Neuronal stem cell (in vitro differentiated cells): ENCODE results near the gene CDIP1.

ENCODE experiments used
- DNase-seq: peaks from one replicate; pipeline ENCODE4 v3.0.0-alpha.2; 2013; ENCODE audit warnings: low spot score
- H2AFZ ChIP-seq: one replicate; pipeline ENCODE4 v1.6.1; 2013; ENCODE audit warnings: mild to moderate bottlenecking, low read length, inconsistent platforms
- H2AK5ac ChIP-seq: 2 replicates; pipeline ENCODE4 v1.6.1; 2013; ENCODE audit warnings: low read depth, mild to moderate bottlenecking, inconsistent platforms, low read length, moderate library complexity, mixed read lengths
- H2BK120ac ChIP-seq: 2 replicates; pipeline ENCODE4 v1.6.1; 2013; ENCODE audit warnings: low read depth, mild to moderate bottlenecking, inconsistent platforms, low read length, moderate library complexity, mixed read lengths
- H2BK12ac ChIP-seq: one replicate; pipeline ENCODE4 v1.6.1; 2013; ENCODE audit warnings: low read length, inconsistent platforms
- H2BK15ac ChIP-seq: 2 replicates; pipeline ENCODE4 v1.6.1; 2013; ENCODE audit warnings: mild to moderate bottlenecking, low read length, inconsistent platforms, mixed read lengths
- H2BK5ac ChIP-seq: one replicate; pipeline ENCODE4 v1.6.1; 2013; ENCODE audit warnings: inconsistent platforms, mild to moderate bottlenecking, low read length, moderate library complexity
- H3K14ac ChIP-seq: one replicate; pipeline ENCODE4 v1.6.1; 2013; ENCODE audit warnings: low read length, inconsistent platforms
- H3K18ac ChIP-seq: 2 replicates; pipeline ENCODE4 v1.6.1; 2013; ENCODE audit warnings: low read length, inconsistent platforms
- H3K23ac ChIP-seq: 2 replicates; pipeline ENCODE4 v1.6.1; 2013; ENCODE audit warnings: low read depth, mild to moderate bottlenecking, mixed read lengths, low read length, inconsistent platforms; ENCODE audit not compliant: poor library complexity
- H3K27ac ChIP-seq: replicated peaks from 3 replicates; pipeline ENCODE4 v1.5.1; 2013; ENCODE audit warnings: low read length, inconsistent platforms
- H3K27me3 ChIP-seq, 3 experiments: 2 replicates each; pipeline ENCODE4 v1.6.1; 2013; ENCODE audit warnings: low read length in 3 of 3, mild to moderate bottlenecking in 2 of 3, inconsistent platforms in 1 of 3, low read depth in 1 of 3, mixed read lengths in 1 of 3, moderate library complexity in 1 of 3; ENCODE audit not compliant: control insufficient read depth in 3 of 3, insufficient read depth in 3 of 3
- H3K36me3 ChIP-seq, 2 donors: replicated peaks in 1 of 2; 2 replicates each; pipeline ENCODE4 v1.6.1; 2013; ENCODE audit warnings: low read length in 2 of 2; ENCODE audit not compliant: control insufficient read depth in 2 of 2, insufficient read depth in 2 of 2
- H3K4ac ChIP-seq: 2 replicates; pipeline ENCODE4 v1.6.1; 2013; ENCODE audit warnings: inconsistent platforms, mild to moderate bottlenecking, low read length, moderate library complexity
- H3K4me1 ChIP-seq, 2 donors: 1 replicate in 1 of 2; 2 replicates in 1 of 2; pipeline ENCODE4 v1.6.1; 2013; ENCODE audit warnings: low read length in 2 of 2, low read depth in 1 of 2; ENCODE audit not compliant: control insufficient read depth in 2 of 2, insufficient read depth in 1 of 2
- H3K4me2 ChIP-seq: one replicate; pipeline ENCODE4 v1.6.1; 2013; ENCODE audit warnings: mild to moderate bottlenecking, low read length, inconsistent platforms; ENCODE audit not compliant: insufficient read depth, poor library complexity, severe bottlenecking
- H3K4me3 ChIP-seq, 2 donors: 2 replicates each; pipeline ENCODE4 v1.5.1; 2013; ENCODE audit warnings: low read length in 2 of 2, mild to moderate bottlenecking in 2 of 2, inconsistent platforms in 1 of 2, moderate library complexity in 1 of 2
- H3K79me1 ChIP-seq: one replicate; pipeline ENCODE4 v1.6.1; 2013; ENCODE audit warnings: low read depth, mild to moderate bottlenecking, inconsistent platforms, low read length, moderate library complexity
- H3K9ac ChIP-seq: one replicate; pipeline ENCODE4 v1.6.1; 2013; ENCODE audit warnings: mild to moderate bottlenecking, low read depth, low read length, inconsistent platforms; ENCODE audit not compliant: poor library complexity
- H3K9me3 ChIP-seq, 2 donors: replicated peaks in 1 of 2; 2 replicates each; pipeline versions ENCODE3 to v1.6.1; 2013; ENCODE audit warnings: low read length in 2 of 2, mild to moderate bottlenecking in 2 of 2, inconsistent platforms in 1 of 2, low read depth in 1 of 2, mixed read lengths in 1 of 2, moderate library complexity in 1 of 2; ENCODE audit not compliant: control insufficient read depth in 2 of 2, insufficient read depth in 1 of 2
- H4K8ac ChIP-seq: one replicate; pipeline ENCODE4 v1.6.1; 2013; ENCODE audit warnings: low read depth, mild to moderate bottlenecking, inconsistent platforms, low read length, moderate library complexity
- H4K91ac ChIP-seq: one replicate; pipeline ENCODE4 v1.6.1; 2013; ENCODE audit warnings: low read length, low read depth, mild to moderate bottlenecking, inconsistent platforms; ENCODE audit not compliant: poor library complexity
- WGBS, 2 donors: extraction: QIAGEN DNeasy Blood & Tissue Kit; methylation state at CpG; one replicate each; pipeline ENCODE4 v1.1.7; 2013; ENCODE audit warnings: missing lambda C conversion rate in 2 of 2, mixed read lengths in 1 of 2; ENCODE audit not compliant: insufficient read length in 2 of 2, insufficient replicate concordance in 1 of 2; ENCODE audit errors: extremely low coverage in 2 of 2; 5-methylcytosine and 5-hydroxymethylcytosine counted together

The CDIP1 gene

GRCh38 chr16:4509420-4509819 lies 29.2 kb downstream of the CDIP1 start:
- no CpG with 5 or more reads among the region's 8 CpGs for WGBS, 2 donors
- no peak overlapping the region for H2AK5ac ChIP-seq
- H3K4me3 ChIP-seq, result no peak overlapping the region
- no peak overlapping the region for H2AFZ ChIP-seq
- H3K4ac ChIP-seq, result no peak overlapping the region
- H3K27ac ChIP-seq, result no peak overlapping the region
- no peak overlapping the region for H2BK12ac ChIP-seq
- H3K9me3 ChIP-seq, result no peaks in the 10 kb centered on the region
- H3K14ac ChIP-seq, result no peak overlapping the region
- H3K27me3 ChIP-seq, result no peaks in the 10 kb centered on the region
- DNase-seq, result no peak
- no peak overlapping the region for H3K23ac ChIP-seq
- no peak overlapping the region for H2BK5ac ChIP-seq
- no peak overlapping the region for H2BK15ac ChIP-seq
- no peak overlapping the region for H3K18ac ChIP-seq
- no peak overlapping the region for H3K4me2 ChIP-seq
- no peaks in the 10 kb centered on the region for H3K4me1 ChIP-seq
- no peak overlapping the region for H4K91ac ChIP-seq
- no peak overlapping the region for H3K9ac ChIP-seq
- no peak overlapping the region for H2BK120ac ChIP-seq
- H3K36me3 ChIP-seq, result peaks cover 31 to 76% of the 10 kb centered on the region in 2 donors
- no peaks in the 10 kb centered on the region for H3K79me1 ChIP-seq
- no peak overlapping the region for H4K8ac ChIP-seq

- no peaks in the 10 kb centered on the region for H3K4me1 ChIP-seq
- H3K27ac ChIP-seq, result no peak overlapping the region
- no peak overlapping the region for H2BK12ac ChIP-seq
- no peak overlapping the region for H2AK5ac ChIP-seq
- H3K4me3 ChIP-seq, result no peak overlapping the region
- H2AFZ ChIP-seq, result no peak overlapping the region
- H4K8ac ChIP-seq, result no peak overlapping the region
- no peak overlapping the region for H2BK15ac ChIP-seq
- no peak overlapping the region for H2BK5ac ChIP-seq
- WGBS, 2 donors, result no CpG with 5 or more reads among the region's 3 CpGs
- H3K18ac ChIP-seq, result no peak overlapping the region
- H3K4ac ChIP-seq, result no peak overlapping the region
- no peak overlapping the region for H3K4me2 ChIP-seq
- H4K91ac ChIP-seq, result no peak overlapping the region
- no peaks in the 10 kb centered on the region for H3K79me1 ChIP-seq
- no peak overlapping the region for H3K23ac ChIP-seq
- no peak overlapping the region for H2BK120ac ChIP-seq
- H3K9ac ChIP-seq, result no peak overlapping the region
- H3K9me3 ChIP-seq, result no peaks in the 10 kb centered on the region
- no peak for DNase-seq
- H3K27me3 ChIP-seq, result no peaks in the 10 kb centered on the region
- no peak overlapping the region for H3K14ac ChIP-seq
- H3K36me3 ChIP-seq, result peaks cover 31 to 70% of the 10 kb centered on the region in 2 donors
Measured at GRCh38 chr16:4508806-4509205, 29.8 kb downstream of the CDIP1 start.

- peaks cover 27 to 61% of the 10 kb centered on the region in 2 donors for H3K36me3 ChIP-seq
- no peak overlapping the region for H3K18ac ChIP-seq
- no peak overlapping the region for H2BK120ac ChIP-seq
- no peak overlapping the region for H3K4ac ChIP-seq
- no CpG with 5 or more reads among the region's 17 CpGs for WGBS, 2 donors
- H3K14ac ChIP-seq, result no peak overlapping the region
- no peak for DNase-seq
- H3K4me3 ChIP-seq, result no peak overlapping the region
- H3K4me1 ChIP-seq, result no peaks in the 10 kb centered on the region
- no peak overlapping the region for H4K91ac ChIP-seq
- H3K27me3 ChIP-seq, result no peaks in the 10 kb centered on the region
- H3K9ac ChIP-seq, result no peak overlapping the region
- H2BK5ac ChIP-seq, result no peak overlapping the region
- H3K9me3 ChIP-seq, result no peaks in the 10 kb centered on the region
- H2BK12ac ChIP-seq, result no peak overlapping the region
- no peak overlapping the region for H3K27ac ChIP-seq
- H2AK5ac ChIP-seq, result no peak overlapping the region
- H3K4me2 ChIP-seq, result no peak overlapping the region
- no peak overlapping the region for H3K23ac ChIP-seq
- H2BK15ac ChIP-seq, result no peak overlapping the region
- no peak overlapping the region for H2AFZ ChIP-seq
- no peaks in the 10 kb centered on the region for H3K79me1 ChIP-seq
- no peak overlapping the region for H4K8ac ChIP-seq
Measured at GRCh38 chr16:4507588-4508345, 30.8 kb downstream of the CDIP1 start.

- Histone ChIP-seq H3K4ac (no peak overlapping the region), H2AFZ (no peak overlapping the region), H3K36me3 (peaks cover 19 to 48% of the 10 kb centered on the region in 2 donors), H3K14ac (no peak overlapping the region), H3K9me3 (no peaks in the 10 kb centered on the region), H3K4me2 (no peak overlapping the region), H2BK5ac (no peak overlapping the region), H4K91ac (no peak overlapping the region), H3K27ac (no peak overlapping the region), H3K79me1 (no peaks in the 10 kb centered on the region), H2BK120ac (no peak overlapping the region), H3K23ac (no peak overlapping the region), H3K9ac (no peak overlapping the region), H2AK5ac (no peak overlapping the region), H3K18ac (no peak overlapping the region), H4K8ac (no peak overlapping the region), H2BK12ac (no peak overlapping the region), H3K4me3 (no peak overlapping the region), H2BK15ac (no peak overlapping the region), H3K4me1 (peaks cover 1 to 3% of the 10 kb centered on the region in 2 donors), H3K27me3 (no peaks in the 10 kb centered on the region)
- DNase-seq, result peak; percentile 49
- no CpG with 5 or more reads among the region's 3 CpGs for WGBS, 2 donors
Measured at GRCh38 chr16:4506450-4506849, 32.1 kb downstream of the CDIP1 start.
